Lower leg skin (tissue), 3 donors: ENCODE measurements around the gene ITPKC.

ENCODE experiments used
- CTCF ChIP-seq, 3 donors: fragments of 450-650 bp; IDR thresholded peaks; one replicate each; pipeline ENCODE4 v1.5.1; 2016; ENCODE audit warnings: antibody characterized with exemption in 3 of 3, mild to moderate bottlenecking in 3 of 3, moderate library complexity in 2 of 3
- POLR2A ChIP-seq, 2 donors: fragments of 450-650 bp; IDR thresholded peaks; one replicate each; pipeline ENCODE4 v1.6.1; 2016 to 2017; ENCODE audit warnings: antibody characterized with exemption in 2 of 2, mild to moderate bottlenecking in 1 of 2, moderate library complexity in 1 of 2

GRCh38 chr19:40690693-40691420, 26.1 kb upstream of the ITPKC start:
- TF ChIP-seq CTCF (IDR thresholded peaks at IDR 0.05) (no peak), POLR2A (IDR thresholded peaks at IDR 0.05) (no peak)
